ENCODE measurements around the gene TCN1.
"Not testable (repeated sequence)": the region's sequence is repeated elsewhere in the genome, so short reads cannot be mapped to it uniquely, and the experiment has no call there.

Gene TCN1

GRCh38 chr11:59857439-59858434, 8.6 kb downstream of the TCN1 start:
- no peak for DNase-seq (ENCODE audit: low read depth in 2 of 2)

- DNase-seq (ENCODE audit: low read depth in 2 of 2): no peak
Observed at GRCh38 chr11:59854871-59855270, 11.4 kb downstream of the TCN1 start.

- not testable (repeated sequence) for DNase-seq (ENCODE audit: low read depth in 2 of 2)
Observed at GRCh38 chr11:59851416-59851815, 14.9 kb downstream of the TCN1 start.

- not testable (repeated sequence) for DNase-seq (ENCODE audit: low read depth in 2 of 2)
Observed at GRCh38 chr11:59849551-59849950, 16.7 kb downstream of the TCN1 start.

GRCh38 chr11:59849129-59849528, 17.2 kb downstream of the TCN1 start:
- no peak for DNase-seq (ENCODE audit: low read depth in 2 of 2)

GRCh38 chr11:59848439-59848838, 17.8 kb downstream of the TCN1 start:
- not testable (repeated sequence) for DNase-seq (ENCODE audit: low read depth in 2 of 2)

- DNase-seq (ENCODE audit: low read depth in 2 of 2): no peak
Observed at GRCh38 chr11:59847626-59848025, 18.7 kb downstream of the TCN1 start.

- no peak for DNase-seq (ENCODE audit: low read depth in 2 of 2)
Observed at GRCh38 chr11:59846556-59846955, 19.7 kb downstream of the TCN1 start.

GRCh38 chr11:59845399-59845798, 20.9 kb downstream of the TCN1 start, which contains the start of gene CBLIF:
Gene CBLIF, minus strand, starts transcription at chr11:59845499. Its CDS starts 46 bp downstream, at chr11:59845453.
- DNase-seq (ENCODE audit: low read depth in 2 of 2): no peak

GRCh38 chr11:59842316-59842715, 24.0 kb downstream of the TCN1 start:
- no peak for DNase-seq (ENCODE audit: low read depth in 2 of 2)

- no peak for DNase-seq (ENCODE audit: low read depth in 2 of 2)
Observed at GRCh38 chr11:59841514-59841913, 24.8 kb downstream of the TCN1 start.

GRCh38 chr11:59839615-59840014, 26.7 kb downstream of the TCN1 start:
- no peak for DNase-seq (ENCODE audit: low read depth in 2 of 2)

GRCh38 chr11:59833602-59834001, 32.7 kb downstream of the TCN1 start:
- DNase-seq (ENCODE audit: low read depth in 2 of 2): no peak

- no peak for DNase-seq (ENCODE audit: low read depth in 2 of 2)
Observed at GRCh38 chr11:59829358-59829757, 36.9 kb downstream of the TCN1 start.

GRCh38 chr11:59822989-59823566, 43.2 kb downstream of the TCN1 start:
- DNase-seq (ENCODE audit: low read depth in 2 of 2): no peak

GRCh38 chr11:59818572-59818971, 47.7 kb downstream of the TCN1 start:
- DNase-seq (ENCODE audit: low read depth in 2 of 2): no peak

GRCh38 chr11:59816434-59816833, 49.9 kb downstream of the TCN1 start:
- not testable (repeated sequence) for DNase-seq (ENCODE audit: low read depth in 2 of 2)

GRCh38 chr11:59815754-59816153, 50.5 kb downstream of the TCN1 start:
- no peak for DNase-seq (ENCODE audit: low read depth in 2 of 2)

GRCh38 chr11:59814021-59814420, 52.3 kb downstream of the TCN1 start:
- DNase-seq (ENCODE audit: low read depth in 2 of 2): no peak

- no peak for DNase-seq (ENCODE audit: low read depth in 2 of 2)
Observed at GRCh38 chr11:59813364-59813763, 52.9 kb downstream of the TCN1 start.

GRCh38 chr11:59812220-59812619, 54.1 kb downstream of the TCN1 start:
- DNase-seq (ENCODE audit: low read depth in 2 of 2): no peak

GRCh38 chr11:59810911-59811259, 55.4 kb downstream of the TCN1 start:
- DNase-seq (ENCODE audit: low read depth in 2 of 2): no peak
